Fibroblast of lung (primary cell): ENCODE measurements around the gene STX5.

Experiments used
- CTCF ChIP-seq, 2 donors: IDR thresholded peaks in 1 of 2; conservative IDR thresholded peaks in 1 of 2; 1 replicate in 1 of 2; 2 replicates in 1 of 2; pipeline ENCODE4 v1.5.1; 2011 to 2012; ENCODE audit warnings: low read length in 2 of 2, control low read depth in 1 of 2, inconsistent platforms in 1 of 2, low read depth in 1 of 2, mild to moderate bottlenecking in 1 of 2
- EZH2 ChIP-seq: IDR thresholded peaks from 2 replicates; pipeline ENCODE4 v1.5.1; 2012; ENCODE audit warnings: low read length, control low read depth, mild to moderate bottlenecking; ENCODE audit errors: missing control alignments

- TF ChIP-seq EZH2 (no peak), CTCF (conservative IDR thresholded peaks at IDR 0.05 in 1 of 2, IDR thresholded peaks at IDR 0.05 in 1 of 2; ENCODE audit: low read depth in 1 of 2, low read length in 2 of 2) (no peak)
Measured at GRCh38 chr11:62854013-62854824, 22.4 kb upstream of the STX5 start.
